ENCODE data around the gene CHODL. TPM values are rescaled to one million over a fixed set of nuclear protein-coding genes. Genes with fewer than 3 reads are reported as not detected.

The CHODL gene
- total RNA-seq, 3 donors from 2014 or later (not counting 1 experiment from before 2014, with no cell fraction given), result 0.14 to 0.70 TPM; not detected in 1

GRCh38 chr21:18252256-18252655 is 7.6 kb downstream of the CHODL start:
- no peak for ATAC-seq
- H3K4me1 ChIP-seq (ENCODE audit: control insufficient read depth, insufficient read depth, low read length), result no peaks in the 10 kb centered on the region
- peaks cover 0 to 3% of the 10 kb centered on the region in 2 donors for H3K27me3 Mint-ChIP-seq (ENCODE audit: low read depth in 2 of 2)
- whole genome bisulfite sequencing (ENCODE audit: insufficient coverage), result 94% methylated on average over 4 of the region's 4 CpGs
- H3K4me1 Mint-ChIP-seq, result no peaks in the 10 kb centered on the region
- DNase-seq, result no peak
- H3K9me3 ChIP-seq (ENCODE audit: control insufficient read depth, insufficient read depth, low read length), result no peaks in the 10 kb centered on the region
- H3K9me3 Mint-ChIP-seq, result no peaks in the 10 kb centered on the region
- H3K4me3 ChIP-seq (ENCODE audit: low read length), result no peak overlapping the region
- peak overlapping the region in 1 of 2 donors; percentile 36 for H3K27ac Mint-ChIP-seq
- no peaks in the 10 kb centered on the region for H3K36me3 Mint-ChIP-seq
- H3K36me3 ChIP-seq (ENCODE audit: control insufficient read depth, insufficient read depth, low read length), result no peaks in the 10 kb centered on the region
- no peak overlapping the region for H3K27ac ChIP-seq (ENCODE audit: low read length)
- no peak overlapping the region for H3K4me3 Mint-ChIP-seq
- intact Hi-C loops (cut with micrococcal nuclease), result no loop called here
- peaks cover 2% of the 10 kb centered on the region for H3K27me3 ChIP-seq (ENCODE audit: control insufficient read depth, insufficient read depth, low read length)
- no peak for TF ChIP-seq CTCF (IDR thresholded peaks at IDR 0.05)

- Mint-ChIP-seq H3K36me3 (no peaks in the 10 kb centered on the region), H3K4me1 (no peaks in the 10 kb centered on the region), H3K4me3 (no peak overlapping the region), H3K27me3 (ENCODE audit: low read depth in 2 of 2) (peaks cover under 1% of the 10 kb centered on the region in 2 donors), H3K9me3 (no peaks in the 10 kb centered on the region), H3K27ac (peak overlapping the region in 1 of 2 donors; percentile 36)
- Histone ChIP-seq H3K27me3 (ENCODE audit: control insufficient read depth, insufficient read depth, low read length) (peaks cover 2% of the 10 kb centered on the region), H3K4me3 (ENCODE audit: low read length) (no peak overlapping the region), H3K36me3 (ENCODE audit: control insufficient read depth, insufficient read depth, low read length) (no peaks in the 10 kb centered on the region), H3K4me1 (ENCODE audit: control insufficient read depth, insufficient read depth, low read length) (no peaks in the 10 kb centered on the region), H3K9me3 (ENCODE audit: control insufficient read depth, insufficient read depth, low read length) (no peaks in the 10 kb centered on the region), H3K27ac (ENCODE audit: low read length) (no peak overlapping the region)
- no peak for ATAC-seq
- intact Hi-C loops (cut with micrococcal nuclease), result no loop called here
- 91% methylated on average over 4 of the region's 5 CpGs for WGBS (ENCODE audit: insufficient coverage)
- no peak for TF ChIP-seq CTCF (IDR thresholded peaks at IDR 0.05)
- DNase-seq, result no peak
Observed at GRCh38 chr21:18252680-18253079, 8.0 kb downstream of the CHODL start.

- Histone ChIP-seq H3K9me3 (ENCODE audit: control insufficient read depth, insufficient read depth, low read length) (no peaks in the 10 kb centered on the region), H3K4me3 (ENCODE audit: low read length) (no peak overlapping the region), H3K27me3 (ENCODE audit: control insufficient read depth, insufficient read depth, low read length) (no peaks in the 10 kb centered on the region), H3K4me1 (ENCODE audit: control insufficient read depth, insufficient read depth, low read length) (no peaks in the 10 kb centered on the region), H3K36me3 (ENCODE audit: control insufficient read depth, insufficient read depth, low read length) (no peaks in the 10 kb centered on the region), H3K27ac (ENCODE audit: low read length) (no peak overlapping the region)
- H3K27ac Mint-ChIP-seq, result peak overlapping the region in 1 of 2 donors; percentile 36
- H3K36me3 Mint-ChIP-seq, result no peaks in the 10 kb centered on the region
- no peak for DNase-seq
- 80% methylated on average over 1 of the region's 2 CpGs for WGBS (ENCODE audit: insufficient coverage)
- no peak overlapping the region for H3K4me3 Mint-ChIP-seq
- intact Hi-C loops (cut with micrococcal nuclease), result no loop called here
- H3K9me3 Mint-ChIP-seq, result no peaks in the 10 kb centered on the region
- no peak for ATAC-seq
- TF ChIP-seq CTCF (IDR thresholded peaks at IDR 0.05), result no peak
- H3K27me3 Mint-ChIP-seq (ENCODE audit: low read depth in 2 of 2), result peaks cover 0 to 6% of the 10 kb centered on the region in 2 donors
- no peaks in the 10 kb centered on the region for H3K4me1 Mint-ChIP-seq
Observed at GRCh38 chr21:18253221-18253620, 8.6 kb downstream of the CHODL start.

- Histone ChIP-seq H3K4me3 (ENCODE audit: low read length) (no peak overlapping the region), H3K4me1 (ENCODE audit: control insufficient read depth, insufficient read depth, low read length) (no peaks in the 10 kb centered on the region), H3K36me3 (ENCODE audit: control insufficient read depth, insufficient read depth, low read length) (no peaks in the 10 kb centered on the region), H3K27ac (ENCODE audit: low read length) (no peak overlapping the region), H3K27me3 (ENCODE audit: control insufficient read depth, insufficient read depth, low read length) (no peaks in the 10 kb centered on the region), H3K9me3 (ENCODE audit: control insufficient read depth, insufficient read depth, low read length) (no peaks in the 10 kb centered on the region)
- Mint-ChIP-seq H3K4me1 (no peaks in the 10 kb centered on the region), H3K27me3 (ENCODE audit: low read depth in 2 of 2) (peaks cover 0 to 7% of the 10 kb centered on the region in 2 donors), H3K27ac (no peak overlapping the region), H3K36me3 (no peaks in the 10 kb centered on the region), H3K4me3 (no peak overlapping the region), H3K9me3 (no peaks in the 10 kb centered on the region)
- WGBS (ENCODE audit: insufficient coverage), result 92% methylated on average over 2 of the region's 2 CpGs
- TF ChIP-seq CTCF (IDR thresholded peaks at IDR 0.05), result no peak
- DNase-seq, result no peak
- ATAC-seq, result no peak
- intact Hi-C loops (cut with micrococcal nuclease), result no loop called here
Observed at GRCh38 chr21:18253799-18254198, 9.2 kb downstream of the CHODL start.
